ENCODE measurements around the gene SLC35A2.

GRCh38 chrX:48920718-48921104 lies 9.3 kb upstream of the SLC35A2 start:
- TF ChIP-seq POLR2A (IDR thresholded peaks at IDR 0.05) = no peak
- no peak for TF ChIP-seq CTCF (IDR thresholded peaks at IDR 0.05)
